GM12878 (cell line): ENCODE results near the gene SLX4. TPM values are rescaled to one million over a fixed set of nuclear protein-coding genes. Genes with fewer than 3 reads are reported as not detected.

Experiments used
- ATAC-seq: fragments of 200-7000 bp; cut with Tn5 transposase; 3 replicates; pipeline ENCODE4 v1.9.1; 2020; ENCODE audit warnings: mild to moderate bottlenecking, moderate library complexity
- BruUV-seq: library from RNA; stranded (reverse); fragments of 400-500 nt; replicated peaks from 2 replicates; lab custom pipeline; 2021; lab: Mats Ljungman, UMichigan
- CTCF ChIA-PET: fragments of 300-600 bp; sonication (Branson Sonifier 250); formaldehyde crosslinking; extraction: SDS; loops from one replicate; lab custom pipeline; 2021; ENCODE audit warnings: inconsistent platforms; lab: Yijun Ruan, JAX
- POLR2A ChIA-PET: fragments of 350-600 bp; formaldehyde crosslinking; extraction: SDS; loops from one replicate; lab custom pipeline; 2021; ENCODE audit warnings: inconsistent platforms; lab: Charles Lee
- RAD21 ChIA-PET: fragments of 300-600 bp; sonication (Branson Sonifier 250); formaldehyde crosslinking; loops from one replicate; lab custom pipeline; 2023; ENCODE audit warnings: antibody characterized with exemption; ENCODE audit not compliant: unreplicated experiment; lab: Charles Lee
- SMC1A ChIA-PET: fragments of 300-600 bp; sonication (Branson Sonifier 250); formaldehyde crosslinking; loops from one replicate; lab custom pipeline; 2023; ENCODE audit not compliant: unreplicated experiment, uncharacterized antibody; lab: Charles Lee
- DNase-seq: peaks from one replicate; pipeline ENCODE4 v3.0.0-alpha.2; 2011; ENCODE audit warnings: low read depth, low spot score
- FAIRE-seq: peaks from 3 replicates; lab custom pipeline; 2011; peaks lifted over from hg19 to GRCh38; lab: Jason Lieb, UNC
- H2AFZ ChIP-seq: 2 replicates; pipeline ENCODE4 v1.6.0; 2011; ENCODE audit warnings: low read depth, low read length, control low read depth; ENCODE audit not compliant: control insufficient read depth
- H3K27ac ChIP-seq: 2 replicates; pipeline ENCODE4 v1.5.1; 2011; ENCODE audit warnings: control low read depth; ENCODE audit not compliant: control insufficient read depth, insufficient read depth
- H3K27me3 ChIP-seq, 2 experiments: replicated peaks in 1 of 2; 2 replicates each; pipeline versions ENCODE4 v1.6.0 to v1.6.1; 2011; ENCODE audit warnings: low read length in 1 of 2; ENCODE audit not compliant: control insufficient read depth in 2 of 2, insufficient read depth in 2 of 2
- H3K36me3 ChIP-seq, 2 experiments: 2 replicates each; pipeline ENCODE4 v1.5.1; 2011; ENCODE audit warnings: low read length in 1 of 2; ENCODE audit not compliant: control insufficient read depth in 2 of 2, insufficient read depth in 2 of 2
- H3K4me1 ChIP-seq: 2 replicates; pipeline ENCODE4 v1.6.1; 2011; ENCODE audit warnings: mild to moderate bottlenecking, low read length, moderate library complexity, mixed read lengths; ENCODE audit not compliant: control insufficient read depth, insufficient read depth
- H3K4me2 ChIP-seq: 2 replicates; pipeline ENCODE4 v1.6.0; 2011; ENCODE audit warnings: control low read depth; ENCODE audit not compliant: control insufficient read depth, insufficient read depth
- H3K4me3 ChIP-seq: fragments of 200-600 bp; sonication (generic); 2 replicates; pipeline ENCODE4 v1.5.1; 2016
- H3K79me2 ChIP-seq: 2 replicates; pipeline ENCODE4 v1.6.0; 2011; ENCODE audit warnings: low read length; ENCODE audit not compliant: control insufficient read depth, insufficient read depth
- H3K9ac ChIP-seq: 2 replicates; pipeline ENCODE4 v1.8.0; 2011; ENCODE audit warnings: low read length, control low read depth, mixed read lengths; ENCODE audit not compliant: control insufficient read depth, insufficient read depth
- H3K9me3 ChIP-seq: replicated peaks from 3 replicates; pipeline ENCODE4 v1.5.1; 2011; ENCODE audit warnings: mild to moderate bottlenecking, low read length; ENCODE audit not compliant: control insufficient read depth, insufficient read depth
- H4K20me1 ChIP-seq: 2 replicates; pipeline ENCODE4 v1.6.0; 2011; ENCODE audit not compliant: control insufficient read depth, insufficient read depth
- ATF7 ChIP-seq: fragments of 450-650 bp; IDR thresholded peaks from 2 replicates; pipeline ENCODE4 v1.6.1; 2016; ENCODE audit warnings: low read depth, mild to moderate bottlenecking
- BCL11A ChIP-seq: IDR thresholded peaks from 2 replicates; pipeline ENCODE4 v1.6.1; 2011; ENCODE audit warnings: low read depth, low read length
- EZH2 ChIP-seq: IDR thresholded peaks from 2 replicates; pipeline ENCODE4 v1.6.1; 2012; ENCODE audit warnings: low read depth, mild to moderate bottlenecking, control low read depth, inconsistent platforms, low read length, borderline replicate concordance; ENCODE audit not compliant: control insufficient read depth
- FOS ChIP-seq: IDR thresholded peaks from 3 replicates; pipeline ENCODE4 v1.6.1; 2011; ENCODE audit warnings: borderline replicate concordance; ENCODE audit not compliant: insufficient read length; ENCODE audit errors: extremely low read depth
- POLR2AphosphoS5 ChIP-seq: IDR thresholded peaks from 2 replicates; pipeline ENCODE4 v1.6.1; 2011; ENCODE audit warnings: mild to moderate bottlenecking, low read length, inconsistent platforms
- POU2F2 ChIP-seq: IDR thresholded peaks from 3 replicates; pipeline ENCODE4 v1.6.1; 2011; ENCODE audit warnings: low read depth, mild to moderate bottlenecking, low read length, borderline replicate concordance
- SIN3A ChIP-seq: IDR thresholded peaks from 2 replicates; pipeline ENCODE4 v1.6.1; 2012; ENCODE audit warnings: low read depth, low read length, improper control_type of control experiment
- SREBF2 ChIP-seq: IDR thresholded peaks from 2 replicates; pipeline ENCODE4 v1.6.1; 2012; ENCODE audit warnings: mild to moderate bottlenecking, low read length
- TCF3 ChIP-seq: IDR thresholded peaks from 2 replicates; pipeline ENCODE4 v1.6.1; 2012; ENCODE audit warnings: low read depth, mild to moderate bottlenecking, low read length, borderline replicate concordance; ENCODE audit not compliant: insufficient read depth
- ZSCAN29 ChIP-seq: fragments of 450-650 bp; IDR thresholded peaks from 2 replicates; pipeline ENCODE4 v1.6.1; 2017; ENCODE audit warnings: mild to moderate bottlenecking, moderate library complexity
- WGBS: methylation state at CpG from one replicate; pipeline ENCODE4 v1.1.6; 2016; ENCODE audit warnings: low lambda C conversion rate; ENCODE audit not compliant: insufficient replicate concordance, insufficient coverage; ENCODE audit errors: missing lambda C conversion rate; 5-methylcytosine and 5-hydroxymethylcytosine counted together
- in situ Hi-C: fragments of 300-500 bp; cut with MboI; formaldehyde crosslinking; loops from 9 replicates; pipeline ENCODE4 v1.14.3; 2018; ENCODE audit warnings: mixed read lengths
- intact Hi-C: fragments of 100-400 bp; cut with micrococcal nuclease; formaldehyde crosslinking; loops from one replicate; pipeline ENCODE4 v1.14.2; 2022; ENCODE audit not compliant: unreplicated experiment
- polyA plus RNA-seq, 11 experiments: library from polyadenylated mRNA; depleted of rRNA in 4 of 11; unstranded in 6 of 11; stranded (reverse) in 5 of 11; fragments of >200 nt; fragmentation: Nextera tagmentation in 4 of 11; fragmentation: Illumina TruSeq in 1 of 11; extraction: Ambion mirVana in 4 of 11; extraction: Trizol in 1 of 11; gene quantifications; 1 replicate in 1 of 11; 2 replicates in 10 of 11; pipeline versions ENCODE4 v1.2.1 to v1.2.3, GENCODE V29; 2011 to 2016; ENCODE audit warnings: inconsistent platforms in 2 of 11, missing spikeins in 2 of 11, low read depth in 1 of 11
- total RNA-seq, 4 experiments: library from RNA; depleted of rRNA in 3 of 4; stranded (reverse); fragments of >200 nt in 3 of 4; fragmentation: Illumina TruSeq in 1 of 4; extraction: Trizol in 1 of 4; gene quantifications; 2 replicates each; pipeline versions ENCODE4 v1.2.1 to v1.2.3, GENCODE V29; 2013 to 2021
- TF ChIP-seq, protein P1 (sequence below): fragments of 450-650 bp; formaldehyde crosslinking; IDR thresholded peaks from 2 replicates; pipeline ENCODE4 v1.4.0; 2022; ENCODE audit warnings: mild to moderate bottlenecking, moderate library complexity

Gene SLX4
- total and polyA plus RNA-seq, 10 of the 15 experiments (the other 5 are each of a cell fraction or from before 2014, with no cell fraction given) = 0.18 to 12.3 (median 4.8) TPM

DNA sequence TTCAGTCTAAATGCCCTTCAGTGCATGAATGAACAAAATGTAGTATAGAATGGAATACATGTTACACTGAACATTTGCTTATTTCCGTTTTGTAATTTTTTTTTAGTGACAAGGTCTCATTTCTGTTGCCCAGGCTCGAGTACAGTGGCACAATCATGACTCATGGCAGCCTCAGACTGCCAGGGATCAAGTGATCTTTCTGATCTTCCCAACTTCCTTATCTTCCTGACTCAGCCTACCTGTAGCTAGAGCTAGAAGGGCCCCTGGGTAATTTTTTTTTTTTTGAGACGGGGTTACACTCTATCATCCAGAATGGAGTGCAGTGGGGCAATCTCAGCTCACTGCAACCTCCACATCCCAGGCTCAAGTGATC lies 7.3 kb upstream of the SLX4 start:
- H2AFZ ChIP-seq = no peak overlapping the region
- FAIRE-seq (no peak), ATAC-seq (peak; percentile 27; the same call in 1 of the 3 replicates), DNase-seq (no peak)
- SMC1A ChIA-PET = interaction anchor here (1.1 kb wide), 1 partner anchor 15 kb away, joined by 3 read pairs; no protein-coding TSS in a partner anchor
- 0% methylated on average over 3 of the region's 3 CpGs for WGBS
- TF ChIP-seq SIN3A (no peak), EZH2 (no peak), ATF7 (no peak), POLR2AphosphoS5 (no peak), FOS (no peak), ZSCAN29 (no peak), SREBF2 (no peak), BCL11A (no peak), POU2F2 (no peak), TCF3 (no peak)
- TF ChIP-seq, protein P1, sequence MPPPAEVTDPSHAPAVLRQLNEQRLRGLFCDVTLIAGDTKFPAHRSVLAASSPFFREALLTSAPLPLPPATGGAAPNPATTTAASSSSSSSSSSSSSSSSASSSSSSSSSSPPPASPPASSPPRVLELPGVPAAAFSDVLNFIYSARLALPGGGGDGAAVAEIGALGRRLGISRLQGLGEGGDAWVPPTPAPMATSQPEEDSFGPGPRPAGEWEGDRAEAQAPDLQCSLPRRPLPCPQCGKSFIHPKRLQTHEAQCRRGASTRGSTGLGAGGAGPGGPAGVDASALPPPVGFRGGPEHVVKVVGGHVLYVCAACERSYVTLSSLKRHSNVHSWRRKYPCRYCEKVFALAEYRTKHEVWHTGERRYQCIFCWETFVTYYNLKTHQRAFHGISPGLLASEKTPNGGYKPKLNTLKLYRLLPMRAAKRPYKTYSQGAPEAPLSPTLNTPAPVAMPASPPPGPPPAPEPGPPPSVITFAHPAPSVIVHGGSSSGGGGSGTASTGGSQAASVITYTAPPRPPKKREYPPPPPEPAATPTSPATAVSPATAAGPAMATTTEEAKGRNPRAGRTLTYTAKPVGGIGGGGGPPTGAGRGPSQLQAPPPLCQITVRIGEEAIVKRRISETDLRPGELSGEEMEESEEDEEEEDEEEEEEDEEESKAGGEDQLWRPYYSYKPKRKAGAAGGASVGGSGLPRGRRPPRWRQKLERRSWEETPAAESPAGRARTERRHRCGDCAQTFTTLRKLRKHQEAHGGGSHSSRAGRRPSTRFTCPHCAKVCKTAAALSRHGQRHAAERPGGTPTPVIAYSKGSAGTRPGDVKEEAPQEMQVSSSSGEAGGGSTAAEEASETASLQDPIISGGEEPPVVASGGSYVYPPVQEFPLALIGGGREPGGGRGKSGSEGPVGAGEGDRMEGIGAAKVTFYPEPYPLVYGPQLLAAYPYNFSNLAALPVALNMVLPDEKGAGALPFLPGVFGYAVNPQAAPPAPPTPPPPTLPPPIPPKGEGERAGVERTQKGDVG (CRISPR knock-in tag) = no peak
- H3K9me3 ChIP-seq = peaks cover 2% of the 10 kb centered on the region; the same call in 2 of the 3 replicates
- BruUV-seq = no TSS peak
- no peak overlapping the region for H3K9ac ChIP-seq
- H3K36me3 ChIP-seq = peaks cover 0 to 6% of the 10 kb centered on the region in 2 experiments; a peak in 1 of 4 replicates
- no peak overlapping the region for H3K4me2 ChIP-seq
- CTCF ChIA-PET = no interaction called here
- intact Hi-C loops (no loop called here), in situ Hi-C loops (no loop called here)
- peaks cover 17% of the 10 kb centered on the region for H3K4me1 ChIP-seq
- no peak overlapping the region for H3K4me3 ChIP-seq
- no peaks in the 10 kb centered on the region for H4K20me1 ChIP-seq
- POLR2A ChIA-PET = no interaction called here
- peaks cover 36% of the 10 kb centered on the region for H3K79me2 ChIP-seq
- H3K27ac ChIP-seq = no peak overlapping the region
- RAD21 ChIA-PET = no interaction called here
- H3K27me3 ChIP-seq = no peaks in the 10 kb centered on the region
